Measurements from ENCODE around the gene MSL1.

MSL1 gene

DNA sequence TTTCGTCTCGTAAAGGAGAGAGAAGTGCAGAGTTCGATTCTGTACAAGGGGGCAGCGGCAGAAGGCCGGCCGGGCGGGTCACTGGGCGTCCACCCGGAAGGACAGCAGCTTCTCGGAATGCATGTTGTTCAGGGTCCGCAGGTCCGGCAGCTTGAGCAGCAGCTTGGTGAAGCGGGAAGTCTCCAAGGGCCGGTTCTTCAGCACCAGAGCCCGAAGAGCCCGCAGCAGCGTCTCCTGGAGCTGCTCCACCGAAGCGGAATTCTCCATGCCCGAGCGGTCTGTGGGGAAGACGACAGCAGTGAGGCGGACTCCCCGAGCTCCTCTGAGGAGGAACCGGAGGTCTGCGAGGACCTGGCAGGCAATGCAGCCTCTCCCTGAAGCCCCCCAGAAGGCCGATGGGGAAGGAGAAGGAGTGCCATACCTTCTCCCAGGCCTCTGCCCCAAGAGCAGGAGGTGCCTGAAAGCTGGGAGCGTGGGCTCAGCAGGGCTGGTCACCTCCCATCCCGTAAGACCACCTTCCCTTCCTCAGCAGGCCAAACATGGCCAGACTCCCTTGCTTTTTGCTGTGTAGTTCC is 28.7 kb upstream of the MSL1 start:
- no peaks in the 10 kb centered on the region for H3K9me3 ChIP-seq (ENCODE audit: low read length)
- H3K4me2 ChIP-seq (ENCODE audit: low read length) = no peak overlapping the region
- peaks cover 22% of the 10 kb centered on the region; the same call in 1 of the 2 replicates for H3K36me3 ChIP-seq (ENCODE audit: insufficient read depth, low read length)
- no peaks in the 10 kb centered on the region for H4K20me1 ChIP-seq (ENCODE audit: insufficient read depth, low read length)
- H3K27me3 ChIP-seq (ENCODE audit: insufficient read depth, low read length) = no peaks in the 10 kb centered on the region
- no peak overlapping the region for H3K27ac ChIP-seq (ENCODE audit: low read depth, low read length, poor library complexity, severe bottlenecking)
- TF ChIP-seq EZH2 (IDR thresholded peaks at IDR 0.05; ENCODE audit: borderline replicate concordance, low read length) = no peak
- TF ChIP-seq, protein P1, sequence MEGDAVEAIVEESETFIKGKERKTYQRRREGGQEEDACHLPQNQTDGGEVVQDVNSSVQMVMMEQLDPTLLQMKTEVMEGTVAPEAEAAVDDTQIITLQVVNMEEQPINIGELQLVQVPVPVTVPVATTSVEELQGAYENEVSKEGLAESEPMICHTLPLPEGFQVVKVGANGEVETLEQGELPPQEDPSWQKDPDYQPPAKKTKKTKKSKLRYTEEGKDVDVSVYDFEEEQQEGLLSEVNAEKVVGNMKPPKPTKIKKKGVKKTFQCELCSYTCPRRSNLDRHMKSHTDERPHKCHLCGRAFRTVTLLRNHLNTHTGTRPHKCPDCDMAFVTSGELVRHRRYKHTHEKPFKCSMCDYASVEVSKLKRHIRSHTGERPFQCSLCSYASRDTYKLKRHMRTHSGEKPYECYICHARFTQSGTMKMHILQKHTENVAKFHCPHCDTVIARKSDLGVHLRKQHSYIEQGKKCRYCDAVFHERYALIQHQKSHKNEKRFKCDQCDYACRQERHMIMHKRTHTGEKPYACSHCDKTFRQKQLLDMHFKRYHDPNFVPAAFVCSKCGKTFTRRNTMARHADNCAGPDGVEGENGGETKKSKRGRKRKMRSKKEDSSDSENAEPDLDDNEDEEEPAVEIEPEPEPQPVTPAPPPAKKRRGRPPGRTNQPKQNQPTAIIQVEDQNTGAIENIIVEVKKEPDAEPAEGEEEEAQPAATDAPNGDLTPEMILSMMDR (IDR thresholded peaks at IDR 0.05; ENCODE audit: low read length) = no peak
- no peaks in the 10 kb centered on the region for H3K9me2 ChIP-seq (ENCODE audit: low read depth, low read length)
- no peak overlapping the region for H3K4me3 ChIP-seq (ENCODE audit: low read depth, low read length, poor library complexity, severe bottlenecking)
- peaks cover 27% of the 10 kb centered on the region for H3K4me1 ChIP-seq (ENCODE audit: insufficient read depth, low read length, severe bottlenecking)
- no peaks in the 10 kb centered on the region for H3K79me2 ChIP-seq (ENCODE audit: insufficient read depth, low read length)
- no peak overlapping the region for H2AFZ ChIP-seq (ENCODE audit: low read length)
- H3K9ac ChIP-seq (ENCODE audit: low read length) = no peak overlapping the region
- H3F3A ChIP-seq (ENCODE audit: insufficient read depth, low read length) = no peaks in the 10 kb centered on the region

DNA sequence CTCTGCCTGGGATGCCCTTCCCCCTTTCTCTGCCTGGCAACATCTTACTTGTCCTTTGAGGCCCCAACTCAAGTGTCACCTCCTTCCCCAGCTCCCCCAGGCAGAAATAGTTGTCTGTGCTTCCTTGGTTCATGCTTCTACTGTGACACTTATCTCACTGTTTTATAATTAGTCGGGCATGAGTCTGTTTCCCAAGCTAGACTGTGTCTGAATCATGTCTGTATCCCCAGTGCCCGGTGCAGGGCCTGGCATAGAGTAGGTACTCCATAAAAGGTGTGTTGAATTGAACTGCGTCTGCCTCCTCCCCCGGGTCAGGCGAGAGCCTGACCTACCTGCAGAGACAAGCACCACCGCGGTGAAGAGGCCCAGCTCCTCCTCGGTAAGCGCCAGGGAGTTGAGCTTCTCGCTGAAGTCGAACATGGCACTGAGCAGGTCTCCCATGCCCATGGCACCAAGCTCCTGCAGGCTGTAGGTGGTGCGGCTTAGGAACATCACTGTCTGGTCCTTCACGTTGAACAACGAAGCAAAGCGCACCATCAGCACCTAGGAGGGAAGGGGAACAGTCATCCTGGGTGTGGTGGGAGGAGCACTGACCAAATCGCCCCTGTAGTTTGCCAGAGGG is 28.1 kb upstream of the MSL1 start:
- Histone ChIP-seq H2AFZ (ENCODE audit: low read length) (no peak overlapping the region), H3K36me3 (ENCODE audit: insufficient read depth, low read length) (peaks cover 24% of the 10 kb centered on the region; the same call in 1 of the 2 replicates), H4K20me1 (ENCODE audit: insufficient read depth, low read length) (no peaks in the 10 kb centered on the region), H3K79me2 (ENCODE audit: insufficient read depth, low read length) (no peaks in the 10 kb centered on the region), H3K9ac (ENCODE audit: low read length) (no peak overlapping the region), H3F3A (ENCODE audit: insufficient read depth, low read length) (no peaks in the 10 kb centered on the region), H3K4me1 (ENCODE audit: insufficient read depth, low read length, severe bottlenecking) (peaks cover 33% of the 10 kb centered on the region), H3K27ac (ENCODE audit: low read depth, low read length, poor library complexity, severe bottlenecking) (no peak overlapping the region), H3K4me3 (ENCODE audit: low read depth, low read length, poor library complexity, severe bottlenecking) (no peak overlapping the region), H3K4me2 (ENCODE audit: low read length) (no peak overlapping the region), H3K27me3 (ENCODE audit: insufficient read depth, low read length) (no peaks in the 10 kb centered on the region), H3K9me3 (ENCODE audit: low read length) (no peaks in the 10 kb centered on the region), H3K9me2 (ENCODE audit: low read depth, low read length) (no peaks in the 10 kb centered on the region)
- TF ChIP-seq EZH2 (IDR thresholded peaks at IDR 0.05; ENCODE audit: borderline replicate concordance, low read length) = no peak
- TF ChIP-seq, protein P1 (IDR thresholded peaks at IDR 0.05; ENCODE audit: low read length) = no peak

DNA sequence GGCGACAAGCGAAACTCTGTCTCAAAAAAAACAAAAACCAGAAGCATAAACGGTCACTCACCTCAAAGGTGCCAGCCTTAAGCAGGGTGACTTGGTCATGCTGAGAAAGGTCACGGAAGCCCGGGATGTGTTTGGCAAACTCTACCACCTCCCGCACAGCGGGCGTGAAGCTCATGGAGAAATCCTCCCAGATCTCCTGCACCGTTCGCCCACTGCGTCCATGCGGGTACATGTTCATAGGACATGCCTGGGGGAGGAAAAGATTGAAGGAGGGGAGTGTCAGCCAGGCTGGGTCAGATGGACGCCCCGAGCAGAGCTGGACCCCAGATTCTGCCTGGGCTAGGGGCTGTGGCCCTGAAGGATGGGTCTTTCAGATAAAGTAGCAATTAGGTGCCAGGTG is 26.9 kb upstream of the MSL1 start:
- Histone ChIP-seq H3K4me1 (ENCODE audit: insufficient read depth, low read length, severe bottlenecking) (peaks cover 45% of the 10 kb centered on the region), H4K20me1 (ENCODE audit: insufficient read depth, low read length) (no peaks in the 10 kb centered on the region), H3K27ac (ENCODE audit: low read depth, low read length, poor library complexity, severe bottlenecking) (no peak overlapping the region), H3K9ac (ENCODE audit: low read length) (no peak overlapping the region), H3K4me3 (ENCODE audit: low read depth, low read length, poor library complexity, severe bottlenecking) (no peak overlapping the region), H3K4me2 (ENCODE audit: low read length) (no peak overlapping the region), H3K9me2 (ENCODE audit: low read depth, low read length) (no peaks in the 10 kb centered on the region), H3K36me3 (ENCODE audit: insufficient read depth, low read length) (peaks cover 24% of the 10 kb centered on the region; the same call in 1 of the 2 replicates), H3K27me3 (ENCODE audit: insufficient read depth, low read length) (no peaks in the 10 kb centered on the region), H3K79me2 (ENCODE audit: insufficient read depth, low read length) (no peaks in the 10 kb centered on the region), H3F3A (ENCODE audit: insufficient read depth, low read length) (no peaks in the 10 kb centered on the region), H2AFZ (ENCODE audit: low read length) (no peak overlapping the region), H3K9me3 (ENCODE audit: low read length) (no peaks in the 10 kb centered on the region)
- no peak for TF ChIP-seq EZH2 (IDR thresholded peaks at IDR 0.05; ENCODE audit: borderline replicate concordance, low read length)
- TF ChIP-seq, protein P1 (IDR thresholded peaks at IDR 0.05; ENCODE audit: low read length) = no peak
